Skeletal muscle satellite cell (primary cell): ENCODE data around the gene RAB40C.

Experiments used
- H3K27me3 ChIP-seq: 2 replicates; pipeline ENCODE4 v1.7.0; 2013; ENCODE audit warnings: low read length; ENCODE audit not compliant: control insufficient read depth, insufficient read depth
- H3K36me3 ChIP-seq: 2 replicates; pipeline ENCODE4 v1.7.0; 2013; ENCODE audit warnings: mild to moderate bottlenecking, control low read depth, low read length; ENCODE audit not compliant: insufficient read depth
- H3K4me1 ChIP-seq: 2 replicates; pipeline ENCODE4 v1.7.0; 2013; ENCODE audit warnings: low read length; ENCODE audit not compliant: control insufficient read depth, insufficient read depth
- H3K4me2 ChIP-seq: 2 replicates; pipeline ENCODE4 v1.7.0; 2013; ENCODE audit warnings: mild to moderate bottlenecking, low read length
- H3K4me3 ChIP-seq: 2 replicates; pipeline ENCODE4 v1.7.0; 2013; ENCODE audit warnings: low read length
- H3K9ac ChIP-seq: 2 replicates; pipeline ENCODE4 v1.7.0; 2013; ENCODE audit warnings: mild to moderate bottlenecking, low read depth, low read length, moderate library complexity
- H3K9me3 ChIP-seq: replicated peaks from 2 replicates; pipeline ENCODE4 v1.7.0; 2013; ENCODE audit warnings: mild to moderate bottlenecking, control low read depth, low read length

RAB40C gene

DNA sequence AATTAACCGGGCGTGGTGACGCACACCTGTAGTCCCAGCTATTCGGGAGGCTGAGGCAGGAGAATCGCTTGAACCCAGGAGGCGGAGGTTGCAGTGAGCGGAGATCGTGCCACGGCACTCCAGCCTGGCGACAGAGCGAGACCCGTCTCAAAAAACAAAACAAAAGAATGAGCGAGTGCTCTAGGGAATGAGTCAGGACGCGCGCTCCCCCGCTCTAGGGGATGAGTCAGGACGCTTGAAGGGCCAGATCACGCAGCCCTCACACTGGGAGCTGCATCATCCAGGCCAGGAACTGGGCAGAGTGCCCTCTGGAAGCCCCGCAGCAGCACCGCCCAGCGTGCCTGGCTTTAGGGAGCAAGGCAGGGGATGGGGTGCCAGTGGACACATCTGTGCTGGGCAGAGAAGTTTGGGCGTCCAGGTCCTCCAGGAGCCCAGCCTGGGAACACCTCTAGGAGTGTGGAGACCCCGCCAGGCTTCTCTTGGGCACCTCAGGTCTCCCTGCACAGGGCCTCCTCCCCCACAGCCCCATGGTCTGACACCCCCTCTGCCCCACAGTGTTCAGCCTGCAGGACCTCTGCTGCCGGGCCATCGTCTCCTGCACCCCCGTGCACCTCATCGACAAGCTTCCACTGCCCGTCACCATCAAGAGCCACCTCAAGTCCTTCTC lies 37.1 kb downstream of the RAB40C start:
- peak overlapping the region; percentile 73 for H3K4me2 ChIP-seq
- H3K4me1 ChIP-seq, result peaks cover 35% of the 10 kb centered on the region
- peaks cover 8% of the 10 kb centered on the region for H3K36me3 ChIP-seq
- no peaks in the 10 kb centered on the region for H3K27me3 ChIP-seq
- H3K9ac ChIP-seq, result no peak overlapping the region
- H3K9me3 ChIP-seq, result no peaks in the 10 kb centered on the region
- H3K4me3 ChIP-seq, result peak overlapping the region; percentile 46

DNA sequence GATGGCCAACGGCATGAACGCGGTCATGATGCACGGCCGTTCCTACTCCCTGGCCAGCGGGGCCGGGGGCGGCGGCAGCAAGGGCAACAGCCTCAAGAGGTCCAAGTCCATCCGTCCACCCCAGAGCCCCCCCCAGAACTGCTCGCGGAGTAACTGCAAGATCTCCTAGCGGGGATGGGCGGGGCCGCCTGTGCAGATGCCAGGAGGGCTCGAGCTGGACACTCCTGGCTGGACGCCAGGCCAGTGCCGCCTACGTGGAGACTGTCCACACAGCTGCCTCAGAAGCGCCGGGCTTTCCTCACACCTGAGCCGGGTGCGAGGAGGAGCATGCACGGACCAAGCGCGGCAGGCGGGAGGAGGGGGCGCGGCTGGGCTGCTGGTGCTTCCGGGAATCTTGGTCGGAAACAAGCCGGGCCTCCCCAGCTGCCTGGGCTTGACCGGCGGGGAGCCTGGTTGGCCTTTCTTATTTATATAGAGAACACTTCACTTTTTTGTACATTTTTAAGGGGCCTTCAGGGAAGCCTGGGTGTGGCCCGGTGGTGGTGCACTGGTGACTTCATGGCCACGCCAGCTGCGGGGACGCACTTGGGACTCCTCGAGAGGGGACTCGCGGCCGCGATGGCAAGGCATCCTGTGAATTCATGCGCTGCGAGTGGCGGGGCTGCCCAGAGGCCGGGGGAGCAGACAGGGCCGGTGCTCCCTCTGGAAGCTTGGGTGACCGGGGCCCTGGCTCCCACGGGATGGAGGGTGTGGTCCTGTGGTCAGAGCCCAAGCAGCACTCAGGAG lies 37.8 kb downstream of the RAB40C start:
- Histone ChIP-seq H3K9me3 (no peaks in the 10 kb centered on the region), H3K36me3 (peaks cover 8% of the 10 kb centered on the region)

DNA sequence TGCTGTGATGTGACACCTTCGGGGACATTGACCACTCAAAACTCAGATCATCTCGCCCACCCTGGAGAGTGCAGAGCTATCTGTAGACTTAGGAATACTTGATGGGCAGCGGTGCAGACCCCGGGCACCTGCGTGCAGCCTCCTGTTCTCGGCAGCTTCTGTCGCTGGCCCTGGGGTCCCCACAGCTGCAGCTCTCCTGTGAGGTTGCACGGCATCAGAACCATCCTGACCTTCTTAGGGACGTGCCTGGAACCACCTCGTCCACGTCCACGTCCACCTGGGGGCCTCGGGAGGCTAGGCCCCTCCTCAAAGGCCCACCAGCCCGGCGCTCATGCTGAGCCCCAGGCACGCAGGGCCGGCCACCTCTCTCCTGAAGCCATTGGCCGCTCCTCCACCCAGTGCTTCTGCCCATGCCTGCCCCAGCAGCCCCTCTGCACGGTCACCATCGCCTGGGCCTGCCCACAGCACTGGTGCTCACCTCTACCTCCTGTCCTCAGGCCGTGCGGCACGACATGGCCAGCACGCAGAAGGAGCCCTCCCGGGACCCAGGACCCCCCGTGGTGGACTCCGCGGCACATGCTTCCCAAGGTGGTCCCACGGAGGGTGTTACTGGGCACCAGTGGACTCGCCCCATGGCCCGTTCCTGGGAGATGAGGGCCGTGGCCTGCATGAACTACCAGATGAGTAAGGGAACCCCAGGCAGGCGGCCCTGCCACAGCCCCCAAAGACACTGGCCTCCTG lies 38.6 kb downstream of the RAB40C start:
- Histone ChIP-seq H3K27me3 (no peaks in the 10 kb centered on the region), H3K4me2 (no peak overlapping the region), H3K4me1 (peaks cover 34% of the 10 kb centered on the region), H3K9ac (no peak overlapping the region), H3K36me3 (peaks cover 8% of the 10 kb centered on the region), H3K9me3 (no peaks in the 10 kb centered on the region), H3K4me3 (no peak overlapping the region)

More for the DNA sequence above, 37.8 kb downstream of the RAB40C start:
- Histone ChIP-seq H3K27me3 (no peaks in the 10 kb centered on the region), H3K4me3 (peak overlapping the region; percentile 46), H3K4me2 (peak overlapping the region; percentile 73), H3K4me1 (peaks cover 34% of the 10 kb centered on the region), H3K9ac (no peak overlapping the region)

DNA sequence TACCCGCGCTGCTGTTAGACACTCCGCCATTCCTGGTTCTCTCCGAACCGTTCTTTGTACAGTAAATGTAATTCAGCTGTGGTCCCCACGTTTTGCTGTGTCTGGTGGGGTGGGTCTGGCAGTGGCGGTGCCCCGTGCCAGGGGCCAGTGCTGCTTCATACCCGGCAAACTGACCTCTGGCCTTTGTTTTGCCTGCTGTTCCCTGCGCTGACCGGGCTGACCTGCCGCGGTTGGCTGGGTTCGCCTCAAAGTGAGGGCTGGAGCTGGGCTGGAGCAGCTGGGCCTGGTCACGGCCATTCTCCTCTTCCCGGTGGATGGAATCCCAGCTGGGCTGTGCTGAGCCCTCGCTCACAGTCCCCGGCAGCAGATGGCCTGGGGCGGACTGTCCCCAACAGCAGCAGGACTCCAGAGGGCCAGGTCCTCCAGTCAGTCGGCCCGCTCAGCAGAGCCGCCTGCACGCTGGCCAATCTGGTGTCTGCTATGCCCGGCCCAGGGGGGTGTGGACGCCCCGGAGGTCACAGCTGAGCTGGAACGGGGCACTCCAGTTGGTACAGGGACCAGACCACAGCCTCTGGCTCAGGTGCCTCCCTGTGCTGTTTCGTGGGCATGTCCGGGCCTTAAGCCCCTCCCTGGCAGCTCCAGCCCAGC lies 39.4 kb downstream of the RAB40C start:
- Histone ChIP-seq H3K4me1 (peaks cover 34% of the 10 kb centered on the region), H3K36me3 (peaks cover 15% of the 10 kb centered on the region), H3K9me3 (no peaks in the 10 kb centered on the region), H3K4me2 (no peak overlapping the region), H3K9ac (no peak overlapping the region), H3K27me3 (no peaks in the 10 kb centered on the region), H3K4me3 (no peak overlapping the region)

DNA sequence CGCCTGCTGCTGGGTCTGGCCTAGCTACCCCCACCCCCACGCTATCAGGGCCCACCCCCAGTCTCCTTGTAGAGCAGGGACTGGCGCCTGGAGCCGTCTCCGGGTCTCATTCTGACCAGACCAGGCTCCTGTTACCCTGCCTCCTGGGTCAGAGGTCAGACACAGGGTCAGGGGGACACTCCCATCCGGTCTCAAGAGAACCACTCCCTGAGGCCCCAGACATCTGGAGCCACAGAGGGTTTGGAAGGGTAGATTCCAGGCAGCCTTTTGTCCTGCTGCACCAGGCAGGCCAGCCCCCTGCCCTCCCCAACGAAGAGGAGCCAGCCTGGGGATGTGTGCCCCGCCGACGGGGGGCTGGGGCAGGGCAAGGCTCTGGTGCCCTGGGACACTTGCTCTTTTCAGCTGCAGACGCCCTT lies 40.0 kb downstream of the RAB40C start:
- H3K27me3 ChIP-seq, result no peaks in the 10 kb centered on the region
- peaks cover 34% of the 10 kb centered on the region for H3K4me1 ChIP-seq
- H3K4me3 ChIP-seq, result no peak overlapping the region
- H3K9me3 ChIP-seq, result no peaks in the 10 kb centered on the region
- peaks cover 16% of the 10 kb centered on the region for H3K36me3 ChIP-seq
- H3K9ac ChIP-seq, result no peak overlapping the region
- H3K4me2 ChIP-seq, result no peak overlapping the region

DNA sequence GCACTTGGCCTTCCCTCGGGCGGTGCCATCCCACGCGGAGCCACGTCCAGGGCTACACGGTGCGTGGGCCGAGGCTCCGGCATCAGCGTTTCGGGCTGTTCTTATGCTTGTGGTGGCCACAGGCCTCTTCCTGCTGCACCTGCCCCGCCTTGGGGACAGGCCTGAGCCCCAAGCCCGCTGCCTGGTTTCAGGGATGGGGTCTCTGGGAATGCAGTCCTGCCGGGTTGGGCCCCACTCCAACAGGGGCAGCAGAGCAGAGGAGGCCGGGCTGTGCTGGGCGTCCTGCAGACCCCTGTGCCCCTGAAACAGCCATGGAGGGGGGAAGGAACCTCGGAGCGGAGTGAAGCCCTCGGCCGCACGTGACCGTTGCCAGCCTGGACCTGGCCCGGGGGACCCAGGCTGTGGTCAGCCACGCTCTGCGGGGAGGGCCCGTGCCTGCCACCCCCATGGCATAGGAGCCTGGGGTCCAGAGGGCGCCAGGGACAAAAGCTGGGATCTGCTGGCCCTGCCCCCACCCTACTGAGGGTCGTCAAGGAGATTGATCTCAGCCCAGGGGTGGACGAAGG lies 40.5 kb downstream of the RAB40C start:
- Histone ChIP-seq H3K4me3 (no peak overlapping the region), H3K4me2 (no peak overlapping the region), H3K4me1 (peaks cover 35% of the 10 kb centered on the region), H3K36me3 (peaks cover 16% of the 10 kb centered on the region), H3K9me3 (no peaks in the 10 kb centered on the region), H3K27me3 (no peaks in the 10 kb centered on the region), H3K9ac (no peak overlapping the region)

DNA sequence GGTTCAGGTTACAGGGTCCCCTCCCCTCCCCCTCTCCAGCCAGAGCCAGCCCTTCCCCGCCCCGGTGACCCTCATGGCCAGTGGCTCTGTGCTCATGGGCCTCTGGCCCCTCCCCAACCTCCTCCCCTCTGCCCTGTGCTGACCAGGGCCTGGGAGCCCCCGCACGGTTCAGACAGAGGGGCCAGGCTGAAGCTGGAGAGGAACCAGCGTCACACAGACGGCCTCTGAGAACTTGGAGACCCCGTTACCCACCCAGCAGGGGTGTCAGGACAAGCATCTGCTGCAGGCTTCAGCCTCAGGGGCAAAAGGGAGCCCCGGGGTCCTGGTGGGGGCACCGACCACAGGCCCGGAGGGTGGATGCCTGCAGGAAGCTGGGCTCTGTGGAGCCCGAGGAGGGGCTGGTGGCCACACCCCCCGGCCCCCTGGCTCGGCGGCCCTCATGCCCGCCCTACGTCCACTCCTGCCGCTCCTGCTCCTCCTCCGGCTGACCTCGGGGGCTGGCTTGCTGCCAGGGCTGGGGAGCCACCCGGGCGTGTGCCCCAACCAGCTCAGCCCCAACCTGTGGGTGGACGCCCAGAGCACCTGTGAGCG lies 41.0 kb downstream of the RAB40C start, which contains the start of gene WFIKKN1:
Gene WFIKKN1, plus strand, starts transcription at position 171 of the 591 bp plus-strand sequence. Its CDS starts 269 bp downstream, at position 440.
- no peak within 1 kb of the TSS for H3K4me2 ChIP-seq
- peaks cover 13% of the 10 kb centered on the region for H3K36me3 ChIP-seq
- H3K4me1 ChIP-seq, result peaks cover 38% of the 10 kb centered on the region
- no peaks in the 10 kb centered on the region for H3K9me3 ChIP-seq
- no peak within 1 kb of the TSS for H3K4me3 ChIP-seq
- H3K27me3 ChIP-seq, result no peaks in the 10 kb centered on the region
- no peak within 1 kb of the TSS for H3K9ac ChIP-seq

DNA sequence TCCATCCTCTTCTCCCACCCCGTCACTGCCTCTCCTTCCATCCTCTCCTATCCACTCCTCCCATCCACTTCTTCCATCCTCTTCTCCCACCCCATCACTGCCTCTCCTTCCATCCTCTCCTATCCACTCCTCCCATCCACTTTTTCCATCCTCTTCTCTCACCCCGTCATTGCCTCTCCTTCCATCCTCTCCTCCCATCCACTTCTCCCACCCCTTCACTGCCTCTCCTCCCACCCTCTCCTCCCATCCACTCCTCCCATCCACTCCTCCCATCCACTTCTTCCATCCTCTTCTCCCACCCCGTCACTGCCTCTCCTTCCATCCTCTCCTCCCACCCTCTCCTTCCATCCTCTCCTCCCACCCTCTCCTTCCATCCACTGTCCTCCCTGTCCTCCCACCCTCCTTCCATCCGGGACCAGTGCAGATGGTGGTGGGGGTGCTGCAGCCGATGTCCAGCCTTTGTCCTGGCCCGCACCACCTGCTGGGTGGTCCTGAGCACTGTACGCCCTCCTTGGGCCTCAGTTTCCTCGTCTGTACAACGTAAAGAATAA lies 42.0 kb downstream of the RAB40C start:
- Histone ChIP-seq H3K36me3 (peaks cover 8% of the 10 kb centered on the region), H3K4me3 (no peak overlapping the region), H3K4me1 (peaks cover 32% of the 10 kb centered on the region), H3K9ac (no peak overlapping the region), H3K4me2 (no peak overlapping the region), H3K27me3 (no peaks in the 10 kb centered on the region), H3K9me3 (no peaks in the 10 kb centered on the region)

DNA sequence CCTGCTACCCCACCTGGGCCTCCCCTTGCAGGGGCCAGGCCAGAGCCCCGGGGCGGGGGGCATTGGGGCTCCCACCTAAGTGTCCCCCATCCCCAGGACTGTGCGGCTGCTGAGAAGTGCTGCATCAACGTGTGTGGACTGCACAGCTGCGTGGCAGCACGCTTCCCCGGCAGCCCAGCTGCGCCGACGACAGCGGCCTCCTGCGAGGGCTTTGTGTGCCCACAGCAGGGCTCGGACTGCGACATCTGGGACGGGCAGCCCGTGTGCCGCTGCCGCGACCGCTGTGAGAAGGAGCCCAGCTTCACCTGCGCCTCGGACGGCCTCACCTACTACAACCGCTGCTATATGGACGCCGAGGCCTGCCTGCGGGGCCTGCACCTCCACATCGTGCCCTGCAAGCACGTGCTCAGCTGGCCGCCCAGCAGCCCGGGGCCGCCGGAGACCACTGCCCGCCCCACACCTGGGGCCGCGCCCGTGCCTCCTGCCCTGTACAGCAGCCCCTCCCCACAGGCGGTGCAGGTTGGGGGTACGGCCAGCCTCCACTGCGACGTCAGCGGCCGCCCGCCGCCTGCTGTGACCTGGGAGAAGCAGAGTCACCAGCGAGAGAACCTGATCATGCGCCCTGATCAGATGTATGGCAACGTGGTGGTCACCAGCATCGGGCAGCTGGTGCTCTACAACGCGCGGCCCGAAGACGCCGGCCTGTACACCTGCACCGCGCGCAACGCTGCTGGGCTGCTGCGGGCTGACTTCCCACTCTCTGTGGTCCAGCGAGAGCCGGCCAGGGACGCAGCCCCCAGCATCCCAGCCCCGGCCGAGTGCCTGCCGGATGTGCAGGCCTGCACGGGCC lies 42.8 kb downstream of the RAB40C start:
- Histone ChIP-seq H3K36me3 (peaks cover 8% of the 10 kb centered on the region), H3K4me3 (no peak overlapping the region), H3K9me3 (no peaks in the 10 kb centered on the region), H3K27me3 (no peaks in the 10 kb centered on the region), H3K9ac (no peak overlapping the region), H3K4me2 (no peak overlapping the region), H3K4me1 (peaks cover 29% of the 10 kb centered on the region)
